ENCODE results near the gene TSPAN15.

The TSPAN15 gene

GRCh38 chr10:69490876-69491275, 39.6 kb downstream of the TSPAN15 start:
- H3K36me3 ChIP-seq (ENCODE audit: control insufficient read depth, low read length) = no peaks in the 10 kb centered on the region
- no peak overlapping the region for H3K4me3 ChIP-seq (ENCODE audit: low read length)
- TF ChIP-seq, protein P1, sequence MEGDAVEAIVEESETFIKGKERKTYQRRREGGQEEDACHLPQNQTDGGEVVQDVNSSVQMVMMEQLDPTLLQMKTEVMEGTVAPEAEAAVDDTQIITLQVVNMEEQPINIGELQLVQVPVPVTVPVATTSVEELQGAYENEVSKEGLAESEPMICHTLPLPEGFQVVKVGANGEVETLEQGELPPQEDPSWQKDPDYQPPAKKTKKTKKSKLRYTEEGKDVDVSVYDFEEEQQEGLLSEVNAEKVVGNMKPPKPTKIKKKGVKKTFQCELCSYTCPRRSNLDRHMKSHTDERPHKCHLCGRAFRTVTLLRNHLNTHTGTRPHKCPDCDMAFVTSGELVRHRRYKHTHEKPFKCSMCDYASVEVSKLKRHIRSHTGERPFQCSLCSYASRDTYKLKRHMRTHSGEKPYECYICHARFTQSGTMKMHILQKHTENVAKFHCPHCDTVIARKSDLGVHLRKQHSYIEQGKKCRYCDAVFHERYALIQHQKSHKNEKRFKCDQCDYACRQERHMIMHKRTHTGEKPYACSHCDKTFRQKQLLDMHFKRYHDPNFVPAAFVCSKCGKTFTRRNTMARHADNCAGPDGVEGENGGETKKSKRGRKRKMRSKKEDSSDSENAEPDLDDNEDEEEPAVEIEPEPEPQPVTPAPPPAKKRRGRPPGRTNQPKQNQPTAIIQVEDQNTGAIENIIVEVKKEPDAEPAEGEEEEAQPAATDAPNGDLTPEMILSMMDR (IDR thresholded peaks at IDR 0.05; ENCODE audit: low read depth, low read length, poor library complexity, severe bottlenecking) = no peak
- TF ChIP-seq EZH2phosphoT487 (IDR thresholded peaks at IDR 0.05; ENCODE audit: borderline replicate concordance, low read length) = no peak

GRCh38 chr10:69491611-69492010, 40.3 kb downstream of the TSPAN15 start:
- H3K9me3 ChIP-seq (ENCODE audit: control insufficient read depth, insufficient read depth, low read length) = peaks cover 14% of the 10 kb centered on the region; the same call in 1 of the 2 replicates
- no peaks in the 10 kb centered on the region for H3K4me1 ChIP-seq (ENCODE audit: control insufficient read depth, low read length)
- H3K4me3 ChIP-seq (ENCODE audit: low read length) = no peak overlapping the region
- no peaks in the 10 kb centered on the region for H3K79me2 ChIP-seq (ENCODE audit: control insufficient read depth, low read length)
- H3K36me3 ChIP-seq (ENCODE audit: control insufficient read depth, low read length) = no peaks in the 10 kb centered on the region
- TF ChIP-seq, protein P1 (IDR thresholded peaks at IDR 0.05; ENCODE audit: low read depth, low read length, poor library complexity, severe bottlenecking) = no peak
- TF ChIP-seq EZH2phosphoT487 (IDR thresholded peaks at IDR 0.05; ENCODE audit: borderline replicate concordance, low read length) = no peak
- no peak overlapping the region for H3K27ac ChIP-seq (ENCODE audit: low read depth, low read length)
- no peaks in the 10 kb centered on the region for H4K20me1 ChIP-seq (ENCODE audit: control insufficient read depth, insufficient read depth, low read depth, low read length)
- no peaks in the 10 kb centered on the region for H3K27me3 ChIP-seq (ENCODE audit: control insufficient read depth, low read length)
- H3K4me2 ChIP-seq (ENCODE audit: low read length) = no peak overlapping the region
- no peaks in the 10 kb centered on the region for H3K9me2 ChIP-seq (replicated peaks; ENCODE audit: control insufficient read depth, low read length)
- H3F3A ChIP-seq (ENCODE audit: control insufficient read depth, insufficient read depth) = no peaks in the 10 kb centered on the region

More at GRCh38 chr10:69490876-69491275, 39.6 kb downstream of the TSPAN15 start:
- H3K4me1 ChIP-seq (ENCODE audit: control insufficient read depth, low read length) = no peaks in the 10 kb centered on the region
- H3K79me2 ChIP-seq (ENCODE audit: control insufficient read depth, low read length) = no peaks in the 10 kb centered on the region
- no peaks in the 10 kb centered on the region for H3K9me2 ChIP-seq (replicated peaks; ENCODE audit: control insufficient read depth, low read length)
- no peak overlapping the region for H3K4me2 ChIP-seq (ENCODE audit: low read length)
- no peak overlapping the region for H3K27ac ChIP-seq (ENCODE audit: low read depth, low read length)
- H3F3A ChIP-seq (ENCODE audit: control insufficient read depth, insufficient read depth) = no peaks in the 10 kb centered on the region
- no peaks in the 10 kb centered on the region for H4K20me1 ChIP-seq (ENCODE audit: control insufficient read depth, insufficient read depth, low read depth, low read length)
- no peaks in the 10 kb centered on the region for H3K27me3 ChIP-seq (ENCODE audit: control insufficient read depth, low read length)
- H3K9me3 ChIP-seq (ENCODE audit: control insufficient read depth, insufficient read depth, low read length) = peaks cover 14% of the 10 kb centered on the region; the same call in 1 of the 2 replicates

GRCh38 chr10:69492091-69492745, 41.0 kb downstream of the TSPAN15 start:
- Histone ChIP-seq H3K9me2 (replicated peaks; ENCODE audit: control insufficient read depth, low read length) (no peaks in the 10 kb centered on the region), H3K4me1 (ENCODE audit: control insufficient read depth, low read length) (no peaks in the 10 kb centered on the region), H3K79me2 (ENCODE audit: control insufficient read depth, low read length) (no peaks in the 10 kb centered on the region), H3K27me3 (ENCODE audit: control insufficient read depth, low read length) (no peaks in the 10 kb centered on the region), H3F3A (ENCODE audit: control insufficient read depth, insufficient read depth) (no peaks in the 10 kb centered on the region), H3K27ac (ENCODE audit: low read depth, low read length) (no peak overlapping the region), H4K20me1 (ENCODE audit: control insufficient read depth, insufficient read depth, low read depth, low read length) (no peaks in the 10 kb centered on the region), H3K9me3 (ENCODE audit: control insufficient read depth, insufficient read depth, low read length) (peaks cover 14% of the 10 kb centered on the region; the same call in 1 of the 2 replicates), H3K36me3 (ENCODE audit: control insufficient read depth, low read length) (no peaks in the 10 kb centered on the region), H3K4me2 (ENCODE audit: low read length) (no peak overlapping the region), H3K4me3 (ENCODE audit: low read length) (no peak overlapping the region)
- TF ChIP-seq, protein P1 (IDR thresholded peaks at IDR 0.05; ENCODE audit: low read depth, low read length, poor library complexity, severe bottlenecking) = no peak
- TF ChIP-seq EZH2phosphoT487 (IDR thresholded peaks at IDR 0.05; ENCODE audit: borderline replicate concordance, low read length) = no peak

Data from DOHH2 (cell line).